HG03378 (cell line): ENCODE results near the gene RDX.
"Not testable (repeated sequence)": the region's sequence is repeated elsewhere in the genome, so short reads cannot be mapped to it uniquely, and the experiment has no call there.

Source experiments
- ATAC-seq: cut with Tn5 transposase; IDR thresholded peaks from one replicate; pipeline ENCODE4 v1.9.1; 2021; ENCODE audit warnings: mild to moderate bottlenecking, moderate library complexity; ENCODE audit not compliant: unreplicated experiment

RDX gene

GRCh38 chr11:110200836-110201235 lies 95.6 kb downstream of the RDX start:
- ATAC-seq, result no peak

DNA sequence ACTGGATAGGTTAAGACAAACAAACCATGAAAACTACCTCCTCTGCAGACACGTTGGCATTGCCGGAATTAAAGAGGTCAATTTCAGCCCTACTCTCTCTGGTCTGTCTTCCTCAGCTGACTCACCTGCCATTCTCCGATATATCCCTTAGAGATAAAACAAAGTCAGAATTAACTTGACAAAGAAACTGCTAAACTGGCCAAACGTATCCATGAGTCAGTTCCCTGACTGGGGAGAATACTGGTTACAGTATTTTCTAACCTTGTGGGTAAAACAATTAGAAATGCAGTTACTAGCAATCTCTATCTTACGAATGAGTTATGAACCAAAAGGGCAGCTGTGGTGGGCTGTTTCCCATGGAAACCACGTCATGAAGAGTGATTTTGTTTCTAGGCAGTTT lies 96.2 kb downstream of the RDX start:
- no peak for ATAC-seq

GRCh38 chr11:110199184-110199981 lies 97.0 kb downstream of the RDX start:
- ATAC-seq, result no peak

DNA sequence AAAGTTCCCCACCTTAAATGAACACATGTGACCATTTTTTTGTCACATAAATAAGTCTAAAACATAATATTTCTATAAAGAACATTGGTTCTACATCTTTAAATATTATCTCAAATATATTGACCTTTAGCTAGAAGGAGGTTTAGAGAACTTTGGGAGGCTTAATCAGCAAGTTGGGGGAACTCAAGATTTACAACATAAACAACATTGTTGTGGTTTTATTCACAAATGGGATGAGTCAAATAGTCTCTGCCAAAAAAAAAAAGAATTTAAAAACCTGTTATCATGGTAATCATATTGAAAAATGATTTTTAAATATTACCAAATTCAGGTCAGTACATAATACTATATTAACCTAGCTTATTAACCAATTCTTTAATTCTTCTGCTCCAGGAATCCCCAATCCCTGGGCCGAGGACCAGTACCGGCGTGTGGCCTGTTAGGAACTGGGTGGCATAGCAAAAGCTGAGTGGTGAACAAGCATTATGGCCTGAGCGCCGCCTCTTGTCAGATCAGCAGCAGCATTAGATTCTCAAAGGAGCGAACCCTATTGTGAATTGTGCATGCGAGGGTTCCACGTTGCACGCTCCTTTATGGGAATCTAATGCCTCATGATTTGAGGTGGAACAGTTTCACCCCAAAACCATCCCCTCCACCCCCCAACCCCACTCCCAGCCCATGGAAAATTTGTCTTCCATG lies 98.2 kb downstream of the RDX start:
- ATAC-seq, result no peak

DNA sequence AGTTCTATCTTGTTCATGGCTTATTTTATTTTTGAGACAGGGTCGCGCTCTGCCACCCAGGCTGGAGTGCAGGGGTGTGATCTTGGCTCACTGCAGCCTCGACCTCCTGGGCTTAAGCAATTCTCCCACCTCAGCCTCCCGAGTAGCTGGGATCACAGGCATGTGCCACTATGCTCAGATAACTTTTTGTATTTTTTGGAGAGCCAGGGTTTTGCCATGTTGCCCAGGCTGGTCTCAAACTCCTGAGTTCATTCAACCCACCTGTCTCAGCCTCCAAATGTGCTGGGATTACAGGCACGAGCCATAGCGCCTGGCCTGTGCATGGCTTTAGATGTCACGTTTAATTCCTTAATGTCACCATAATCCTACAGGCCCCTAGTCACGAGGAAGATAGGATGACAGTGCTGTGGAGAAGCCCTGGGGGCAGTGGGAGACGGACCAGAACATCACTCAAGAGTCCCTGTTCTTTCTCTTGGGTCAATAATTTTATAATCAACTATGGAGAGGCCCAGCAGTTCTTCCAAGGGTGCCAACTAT lies 99.5 kb downstream of the RDX start:
- ATAC-seq, result no peak

DNA sequence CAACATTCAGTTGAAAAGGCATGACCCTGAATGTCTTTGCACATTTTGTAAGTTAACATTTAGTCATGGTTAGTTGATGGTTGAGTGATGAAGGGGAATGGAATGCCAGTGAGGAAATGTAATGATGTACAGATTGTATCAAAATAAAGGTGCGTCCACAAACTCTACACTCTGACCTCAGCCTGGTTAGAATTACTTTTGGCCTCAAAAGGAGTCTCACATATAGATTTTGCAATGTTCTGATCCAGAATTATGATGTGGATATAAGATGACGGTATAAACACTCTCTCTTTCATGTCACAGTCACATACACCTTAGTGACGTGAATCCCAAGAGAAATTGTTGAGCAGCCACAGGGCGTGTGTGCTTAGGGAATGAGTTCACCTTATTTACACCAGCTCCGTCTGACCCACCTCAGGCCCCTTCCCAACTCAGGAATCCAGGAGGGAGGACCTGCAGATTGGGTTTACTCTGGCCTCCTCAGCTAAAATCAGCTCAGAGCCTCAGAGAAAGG lies 100.1 kb downstream of the RDX start:
- no peak for ATAC-seq

DNA sequence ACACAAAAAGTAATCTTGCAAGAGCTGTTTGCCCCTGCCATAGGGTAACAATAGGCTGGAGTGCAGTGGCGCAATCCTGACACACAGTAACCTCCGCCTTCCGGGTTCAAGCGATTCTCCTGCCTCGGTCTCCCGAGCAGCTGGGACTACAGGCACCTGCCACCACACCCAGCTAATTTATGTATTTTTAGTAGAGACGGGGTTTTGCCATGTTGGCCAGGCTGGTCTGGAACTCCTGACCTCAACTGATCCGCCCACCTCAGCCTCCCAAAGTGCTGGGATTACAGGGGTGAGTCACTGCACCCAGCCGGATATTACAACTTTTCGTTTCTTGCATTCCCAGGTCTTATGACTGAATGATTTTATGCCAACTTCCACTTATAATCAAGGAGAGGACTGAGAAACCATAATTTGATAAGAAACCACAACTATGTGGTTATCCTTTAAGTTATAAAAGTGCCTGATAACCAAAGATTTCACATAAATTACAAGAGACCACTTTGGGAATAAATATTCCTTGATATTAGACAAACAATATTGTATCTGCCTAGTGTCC lies 102.1 kb downstream of the RDX start:
- not testable (repeated sequence) for ATAC-seq

GRCh38 chr11:110192604-110193282 lies 103.7 kb downstream of the RDX start:
- ATAC-seq, result peak; percentile 79

DNA sequence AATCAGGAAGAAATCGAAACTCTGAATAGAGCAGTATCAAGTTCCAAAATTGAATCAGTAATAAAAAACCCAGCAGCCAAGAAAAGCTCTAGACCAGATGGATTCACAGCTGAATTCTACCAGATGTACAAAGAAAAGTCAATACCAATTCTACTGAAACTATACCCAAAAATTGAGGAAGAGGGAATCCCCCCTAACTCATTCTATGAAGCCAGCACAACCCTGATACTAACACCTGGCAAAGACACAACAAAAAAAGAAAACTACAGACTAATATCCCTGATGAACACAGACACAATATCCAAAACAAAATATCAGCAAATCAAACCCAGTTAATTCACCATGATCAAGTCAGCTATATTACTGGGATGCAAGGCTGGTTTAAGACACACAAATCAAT lies 105.5 kb downstream of the RDX start:
- ATAC-seq, result no peak

DNA sequence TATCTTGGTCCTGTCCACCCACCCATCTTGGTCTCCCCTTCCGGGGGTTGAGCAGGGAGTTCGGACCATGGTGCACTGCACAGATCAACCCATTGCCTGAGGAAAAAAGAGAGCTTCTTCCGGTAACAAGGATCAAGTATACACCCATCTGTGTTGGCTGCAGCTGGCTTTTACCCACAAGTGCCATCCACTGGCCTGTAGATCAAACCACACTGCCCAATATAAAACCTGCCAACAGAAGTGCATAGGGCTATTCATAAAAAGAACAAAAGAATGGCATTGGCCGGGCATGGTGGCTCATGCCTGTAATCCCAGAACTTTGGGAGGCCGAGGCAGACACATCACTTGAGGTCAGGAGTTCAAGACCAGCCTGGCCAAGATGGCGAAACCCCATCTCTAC lies 108.7 kb downstream of the RDX start:
- no peak for ATAC-seq

DNA sequence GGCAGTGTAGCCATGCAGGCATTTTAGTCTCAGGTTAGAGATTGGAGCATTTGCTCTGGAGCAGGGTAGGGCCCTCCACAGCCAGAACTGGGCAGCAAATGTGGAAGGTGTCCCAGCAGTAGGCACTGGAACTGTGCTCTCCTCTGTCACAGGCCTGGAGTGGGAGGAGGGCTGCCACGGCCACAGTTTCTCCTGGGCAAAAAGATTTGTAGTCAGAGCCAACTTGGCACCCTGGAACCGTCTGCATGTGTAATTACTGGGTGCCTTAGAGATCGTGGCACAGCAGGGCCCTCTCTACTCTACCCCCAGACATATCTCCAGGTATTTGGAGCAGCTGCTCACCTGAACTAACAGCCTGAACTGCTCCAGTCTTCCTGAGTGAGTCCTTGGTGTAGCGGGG lies 109.5 kb downstream of the RDX start:
- ATAC-seq, result no peak

DNA sequence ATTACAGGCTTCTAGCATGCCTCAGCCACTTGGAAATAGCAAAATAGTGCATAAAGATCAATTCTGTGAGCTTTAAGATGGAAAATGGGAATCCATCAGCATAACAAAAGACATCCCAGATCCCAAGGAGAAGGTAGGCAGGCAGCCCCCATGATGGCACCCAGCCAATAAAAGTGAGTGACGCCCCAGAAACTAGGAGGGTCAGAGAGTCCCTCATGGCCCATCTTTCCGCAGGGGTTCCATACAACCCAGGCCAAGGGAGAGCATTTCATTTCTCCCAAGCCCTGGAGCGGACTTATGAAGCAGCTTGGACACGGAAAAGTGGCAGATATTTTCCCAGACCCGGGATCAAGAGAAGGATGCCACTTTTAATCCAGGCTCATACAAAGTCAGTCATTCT lies 110.0 kb downstream of the RDX start:
- no peak for ATAC-seq

DNA sequence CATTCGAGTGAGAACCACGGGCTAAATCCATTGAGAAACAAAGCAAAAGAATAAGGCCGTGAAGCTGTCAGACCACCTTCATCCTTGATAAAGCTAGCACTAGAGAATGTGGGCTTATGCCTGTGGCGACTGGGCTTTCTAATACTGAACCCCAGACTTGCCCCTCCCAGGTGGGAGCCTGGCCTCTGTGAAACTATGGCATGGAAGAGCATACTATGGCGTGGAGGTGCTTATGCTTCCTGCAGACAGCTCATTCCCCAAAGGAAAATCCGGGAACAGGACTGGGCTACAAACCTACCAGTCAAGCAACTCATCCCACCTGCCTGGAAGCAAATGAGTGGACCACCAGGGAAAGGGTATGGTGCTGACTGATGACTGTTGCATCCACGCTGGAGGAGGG lies 110.8 kb downstream of the RDX start:
- no peak for ATAC-seq

- no peak for ATAC-seq
Observed at GRCh38 chr11:110185121-110185591, 111.3 kb downstream of the RDX start.

GRCh38 chr11:110184456-110184855 lies 112.0 kb downstream of the RDX start:
- ATAC-seq, result no peak

GRCh38 chr11:110182886-110183285 lies 113.5 kb downstream of the RDX start:
- no peak for ATAC-seq

GRCh38 chr11:110179064-110179463 lies 117.3 kb downstream of the RDX start:
- no peak for ATAC-seq

DNA sequence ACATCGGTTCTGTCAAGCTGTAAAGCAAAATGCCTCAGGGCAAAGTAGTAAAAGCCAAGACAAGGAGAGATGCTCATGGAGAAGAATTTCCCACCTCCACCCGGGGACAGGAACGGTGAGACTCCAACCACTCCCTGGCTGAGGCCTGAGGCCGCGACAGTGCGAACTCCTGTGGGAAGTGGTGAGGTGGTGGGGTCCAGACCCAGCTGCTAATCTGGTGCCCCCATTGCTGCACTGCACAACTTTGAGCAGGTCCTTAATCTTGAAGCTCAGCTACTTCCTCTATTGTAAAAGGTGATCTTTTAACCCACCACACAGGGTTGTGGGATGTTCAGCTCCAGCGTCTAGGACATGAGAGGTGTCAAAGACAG lies 119.3 kb downstream of the RDX start:
- ATAC-seq, result no peak

DNA sequence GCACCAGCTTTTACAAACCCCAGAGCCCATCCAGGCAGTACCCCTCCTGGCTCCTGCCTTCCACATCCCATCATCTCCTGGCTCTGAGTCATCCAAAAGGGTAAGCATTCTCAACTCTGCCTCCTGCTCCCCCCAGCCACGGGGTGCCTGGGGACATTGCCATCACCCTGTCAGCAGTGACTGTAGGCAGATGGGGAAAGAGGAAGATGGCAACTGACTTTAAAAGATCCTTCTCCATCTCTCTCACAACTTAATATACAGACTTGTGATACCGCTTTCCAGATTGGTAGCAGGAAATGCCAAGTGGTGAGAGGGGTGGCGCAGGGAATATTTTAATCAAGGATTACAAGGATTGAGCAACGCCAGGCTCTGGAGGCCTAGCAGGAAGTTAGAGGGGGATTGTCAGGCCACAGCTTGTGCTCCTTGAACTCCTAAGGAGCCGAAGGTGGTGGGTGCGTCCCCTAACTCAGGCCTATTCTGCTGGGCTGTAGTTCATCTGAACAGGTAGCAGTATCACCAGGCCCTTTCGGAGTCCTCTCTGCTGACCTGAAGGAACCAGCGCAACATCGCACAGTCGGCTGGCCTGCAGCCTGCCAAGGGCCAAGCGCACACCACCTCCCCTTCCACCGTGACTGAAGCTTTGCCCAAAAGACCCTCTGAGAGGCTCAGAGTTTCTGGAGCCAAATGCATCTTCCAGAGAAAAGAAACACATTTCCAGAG lies 119.9 kb downstream of the RDX start:
- ATAC-seq, result no peak

GRCh38 chr11:110174645-110175310 lies 121.6 kb downstream of the RDX start:
- ATAC-seq, result no peak
